Measurements from ENCODE around the gene ZNF202.

DNA sequence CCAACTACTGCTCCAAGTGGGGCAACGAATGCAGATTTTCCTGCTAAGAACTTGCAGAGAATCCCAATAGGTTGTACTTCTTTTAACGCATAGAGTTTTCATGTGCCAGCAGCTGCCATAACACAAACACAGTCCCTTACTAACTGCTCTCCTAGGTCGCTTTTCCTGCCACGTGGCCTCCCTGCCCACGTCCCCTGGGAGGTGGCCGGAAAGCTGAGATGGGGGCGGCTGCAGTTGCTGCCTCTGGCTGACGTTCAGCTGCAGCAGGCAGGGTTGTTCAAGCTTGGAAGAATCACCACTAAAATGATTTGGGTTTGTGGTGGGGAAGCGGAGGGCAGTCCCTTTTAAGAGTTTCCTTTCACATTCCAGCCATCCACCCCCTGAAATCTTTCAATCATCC, 39.3 kb downstream of the ZNF202 start:
- TF ChIP-seq, protein P1, sequence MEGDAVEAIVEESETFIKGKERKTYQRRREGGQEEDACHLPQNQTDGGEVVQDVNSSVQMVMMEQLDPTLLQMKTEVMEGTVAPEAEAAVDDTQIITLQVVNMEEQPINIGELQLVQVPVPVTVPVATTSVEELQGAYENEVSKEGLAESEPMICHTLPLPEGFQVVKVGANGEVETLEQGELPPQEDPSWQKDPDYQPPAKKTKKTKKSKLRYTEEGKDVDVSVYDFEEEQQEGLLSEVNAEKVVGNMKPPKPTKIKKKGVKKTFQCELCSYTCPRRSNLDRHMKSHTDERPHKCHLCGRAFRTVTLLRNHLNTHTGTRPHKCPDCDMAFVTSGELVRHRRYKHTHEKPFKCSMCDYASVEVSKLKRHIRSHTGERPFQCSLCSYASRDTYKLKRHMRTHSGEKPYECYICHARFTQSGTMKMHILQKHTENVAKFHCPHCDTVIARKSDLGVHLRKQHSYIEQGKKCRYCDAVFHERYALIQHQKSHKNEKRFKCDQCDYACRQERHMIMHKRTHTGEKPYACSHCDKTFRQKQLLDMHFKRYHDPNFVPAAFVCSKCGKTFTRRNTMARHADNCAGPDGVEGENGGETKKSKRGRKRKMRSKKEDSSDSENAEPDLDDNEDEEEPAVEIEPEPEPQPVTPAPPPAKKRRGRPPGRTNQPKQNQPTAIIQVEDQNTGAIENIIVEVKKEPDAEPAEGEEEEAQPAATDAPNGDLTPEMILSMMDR (IDR thresholded peaks at IDR 0.05): no peak
- no peak for TF ChIP-seq POLR2AphosphoS5 (IDR thresholded peaks at IDR 0.05)

Measured in prostate gland (tissue), 2 donors.